Inferior parietal cortex (tissue), 1 donor: ENCODE data around the gene AARS2.

Experiments used
- DNase-seq: peaks from one replicate; pipeline ENCODE4 v3.0.0-alpha.2; 2016; ENCODE audit errors: extremely low spot score

The AARS2 gene

GRCh38 chr6:44300292-44300823 is 12.8 kb downstream of the AARS2 start:
- DNase-seq = no peak

GRCh38 chr6:44298864-44299263 is 14.3 kb downstream of the AARS2 start:
- no peak for DNase-seq

- DNase-seq = no peak
Measured at GRCh38 chr6:44298055-44298803, 14.9 kb downstream of the AARS2 start.

- peak; percentile 53 for DNase-seq
Measured at GRCh38 chr6:44297063-44298038, 15.8 kb downstream of the AARS2 start.

- DNase-seq = no peak
Measured at GRCh38 chr6:44294832-44295791, 18.0 kb downstream of the AARS2 start.

GRCh38 chr6:44292661-44293365 is 20.3 kb downstream of the AARS2 start:
- DNase-seq = no peak

- DNase-seq = no peak
Measured at GRCh38 chr6:44291841-44292240, 21.3 kb downstream of the AARS2 start.

- DNase-seq = no peak
Measured at GRCh38 chr6:44289726-44290260, 23.4 kb downstream of the AARS2 start.

GRCh38 chr6:44286747-44287146 is 26.4 kb downstream of the AARS2 start:
- no peak for DNase-seq

- no peak for DNase-seq
Measured at GRCh38 chr6:44286285-44286565, 26.9 kb downstream of the AARS2 start.

- DNase-seq = no peak
Measured at GRCh38 chr6:44285552-44286284, 27.4 kb downstream of the AARS2 start.

- no peak for DNase-seq
Measured at GRCh38 chr6:44284867-44285266, 28.3 kb downstream of the AARS2 start.

GRCh38 chr6:44284121-44284520 is 29.0 kb downstream of the AARS2 start:
- no peak for DNase-seq

GRCh38 chr6:44278774-44279697 is 34.1 kb downstream of the AARS2 start:
- DNase-seq = no peak

- no peak for DNase-seq
Measured at GRCh38 chr6:44278315-44278714, 34.8 kb downstream of the AARS2 start.

GRCh38 chr6:44277763-44278162 is 35.4 kb downstream of the AARS2 start:
- DNase-seq = no peak

- no peak for DNase-seq
Measured at GRCh38 chr6:44276667-44277640, 36.2 kb downstream of the AARS2 start.
